ACHN (cell line): Measurements from ENCODE around the gene S1PR3.

Experiments used
- DNase-seq: peaks from one replicate; pipeline ENCODE4 v3.0.0-alpha.2; 2015
- in situ Hi-C: cut with HindIII; loops from 2 replicates; pipeline ENCODE4 v1.10.0; 2017; ENCODE audit warnings: low sequenced_read_pairs, low pct_ligation_motif_present, low pct_unique_long_range_greater_than_20kb

S1PR3 gene

DNA sequence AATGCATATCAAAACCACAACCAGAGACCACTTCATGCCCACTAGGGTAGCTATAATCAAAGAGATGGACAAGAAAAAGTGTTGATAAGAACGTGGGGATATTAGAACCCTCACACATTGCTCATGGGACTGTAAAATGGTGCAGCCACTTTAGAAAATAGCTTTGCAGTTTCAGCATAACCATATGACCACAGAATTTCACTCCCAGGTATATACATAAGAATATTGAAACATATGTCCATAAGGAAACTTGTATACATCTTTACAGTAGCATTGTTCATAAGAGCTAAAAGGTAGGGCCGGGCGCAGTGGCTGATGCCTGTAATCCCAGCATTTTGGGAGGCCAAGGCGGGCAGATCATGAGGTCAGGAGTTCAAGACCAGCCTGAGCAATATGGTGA, 56.4 kb downstream of the S1PR3 start:
- in situ Hi-C loops: no loop called here
- no peak for DNase-seq

- no peak for DNase-seq
- in situ Hi-C loops: no loop called here
These were observed 57.3 kb downstream of the S1PR3 start for GRCh38 chr9:89048616-89049015.

DNA sequence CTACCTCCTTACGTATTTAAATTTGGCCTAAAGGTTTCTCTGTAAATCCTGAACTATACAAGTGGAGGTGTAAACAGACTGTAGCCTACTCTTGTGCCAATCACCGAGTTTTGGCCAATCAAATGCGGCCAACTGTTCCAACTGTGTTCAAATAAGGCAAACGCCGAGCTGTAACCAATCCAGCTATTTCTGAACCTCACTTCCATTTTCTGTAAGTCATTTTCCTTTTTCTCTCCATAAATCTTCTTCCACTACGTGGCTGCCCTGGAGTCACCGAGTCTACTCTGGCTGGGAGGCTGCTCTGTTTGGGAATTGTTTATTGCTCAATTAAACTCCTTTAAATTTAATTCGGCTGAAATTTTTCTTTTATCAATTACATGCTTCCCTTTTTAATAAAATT, 58.4 kb downstream of the S1PR3 start:
- DNase-seq: no peak
- in situ Hi-C loops: no loop called here

GRCh38 chr9:89051421-89052025, 60.3 kb downstream of the S1PR3 start:
- in situ Hi-C loops: no loop called here
- no peak for DNase-seq

DNA sequence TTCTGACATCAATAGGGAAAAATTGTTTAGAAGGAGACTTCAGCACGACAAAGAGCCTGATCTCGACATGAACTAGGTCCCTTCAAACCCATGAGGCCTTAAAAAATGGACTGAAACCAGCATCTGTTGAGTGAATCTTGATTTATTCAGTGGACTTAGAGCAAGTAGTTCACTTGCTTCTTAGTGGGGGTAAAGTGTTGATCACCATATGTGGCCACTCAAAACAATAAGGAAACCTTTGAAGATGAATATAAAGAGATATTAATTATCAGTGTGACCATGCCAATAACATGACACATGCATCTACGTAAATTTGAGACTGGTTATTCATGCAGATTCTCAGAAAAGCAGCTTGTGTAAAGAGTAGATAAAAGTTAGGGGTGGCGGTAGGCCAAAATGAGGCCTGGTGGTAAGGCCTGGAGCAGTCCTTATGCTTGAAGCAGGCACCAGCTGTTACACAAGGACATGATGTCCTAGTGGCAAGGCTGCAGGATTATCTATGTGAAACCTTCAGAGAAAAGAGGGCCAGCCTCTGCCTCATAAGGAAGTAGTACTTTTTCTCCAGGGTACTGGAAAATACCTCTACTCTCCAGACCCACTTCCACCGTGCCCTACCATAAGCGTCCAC, 61.3 kb downstream of the S1PR3 start:
- in situ Hi-C loops: no loop called here
- DNase-seq: no peak

DNA sequence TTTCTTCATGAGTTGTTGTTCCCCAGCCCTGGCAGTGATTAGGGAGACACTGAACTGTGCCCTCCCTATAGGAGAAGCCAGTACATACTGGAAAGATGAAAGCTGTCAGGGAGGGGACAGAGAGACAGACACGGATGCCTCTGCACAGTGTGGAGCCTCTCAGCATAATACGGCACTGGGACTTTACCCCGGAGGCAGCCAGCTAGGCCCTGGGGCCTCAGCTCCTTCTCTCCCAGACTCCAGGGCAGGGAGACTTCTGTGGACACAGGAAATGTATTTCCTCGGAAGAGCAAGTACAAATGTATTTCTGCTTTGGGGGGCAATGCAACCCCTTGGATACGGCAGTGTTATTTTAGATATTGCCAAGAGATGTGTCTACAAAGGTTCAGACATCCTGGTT, 62.0 kb downstream of the S1PR3 start:
- no peak for DNase-seq
- in situ Hi-C loops: no loop called here
